MM.1S (cell line): Measurements from ENCODE around the gene USO1.

Experiments
- EZH2phosphoT487 ChIP-seq: fragments of 300-600 bp; sonication (generic); IDR thresholded peaks from 2 replicates; pipeline ENCODE4 v1.6.1; 2018; ENCODE audit warnings: antibody characterized with exemption, low read length
- TF ChIP-seq, protein P1 (sequence below): fragments of 300-600 bp; sonication (generic); IDR thresholded peaks from 2 replicates; pipeline ENCODE4 v1.5.1; 2016; ENCODE audit warnings: antibody characterized with exemption, low read length, mixed read lengths

DNA sequence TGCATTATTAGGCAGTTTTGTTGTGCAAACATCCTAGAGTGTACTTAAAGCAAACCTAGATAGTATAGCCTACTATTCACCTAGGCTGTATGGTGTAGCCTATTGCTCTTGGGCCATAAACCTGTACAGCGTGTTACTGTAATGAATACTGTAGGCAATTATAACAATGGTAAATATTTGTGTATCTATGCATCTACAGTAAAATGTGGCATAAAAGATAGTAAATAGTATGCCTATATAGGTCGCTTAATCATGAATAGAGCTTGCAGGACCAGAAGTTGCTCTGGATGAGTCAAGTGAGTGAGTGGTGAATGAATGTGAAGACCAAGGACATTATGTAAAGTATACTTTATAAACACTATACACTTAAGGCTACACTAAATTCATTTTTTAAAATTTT, 16.6 kb downstream of the USO1 start:
- TF ChIP-seq, protein P1, sequence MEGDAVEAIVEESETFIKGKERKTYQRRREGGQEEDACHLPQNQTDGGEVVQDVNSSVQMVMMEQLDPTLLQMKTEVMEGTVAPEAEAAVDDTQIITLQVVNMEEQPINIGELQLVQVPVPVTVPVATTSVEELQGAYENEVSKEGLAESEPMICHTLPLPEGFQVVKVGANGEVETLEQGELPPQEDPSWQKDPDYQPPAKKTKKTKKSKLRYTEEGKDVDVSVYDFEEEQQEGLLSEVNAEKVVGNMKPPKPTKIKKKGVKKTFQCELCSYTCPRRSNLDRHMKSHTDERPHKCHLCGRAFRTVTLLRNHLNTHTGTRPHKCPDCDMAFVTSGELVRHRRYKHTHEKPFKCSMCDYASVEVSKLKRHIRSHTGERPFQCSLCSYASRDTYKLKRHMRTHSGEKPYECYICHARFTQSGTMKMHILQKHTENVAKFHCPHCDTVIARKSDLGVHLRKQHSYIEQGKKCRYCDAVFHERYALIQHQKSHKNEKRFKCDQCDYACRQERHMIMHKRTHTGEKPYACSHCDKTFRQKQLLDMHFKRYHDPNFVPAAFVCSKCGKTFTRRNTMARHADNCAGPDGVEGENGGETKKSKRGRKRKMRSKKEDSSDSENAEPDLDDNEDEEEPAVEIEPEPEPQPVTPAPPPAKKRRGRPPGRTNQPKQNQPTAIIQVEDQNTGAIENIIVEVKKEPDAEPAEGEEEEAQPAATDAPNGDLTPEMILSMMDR, result no peak
- no peak for TF ChIP-seq EZH2phosphoT487
